Bronchial epithelial cell (primary cell): ENCODE measurements around the gene CERS2. TPM values are rescaled to one million over a fixed set of nuclear protein-coding genes. Genes with fewer than 3 reads are reported as not detected.

Experiments
- DNase-seq: peaks from one replicate; pipeline ENCODE4 v3.0.0-alpha.2; 2010; ENCODE audit warnings: low read depth
- FAIRE-seq: peaks from 2 replicates; lab custom pipeline; 2011; peaks lifted over from hg19 to GRCh38; lab: Jason Lieb, UNC
- H3K27me3 ChIP-seq: 2 replicates; pipeline ENCODE4 v1.5.1; 2011; ENCODE audit warnings: low read length; ENCODE audit not compliant: control insufficient read depth, insufficient read depth
- H3K36me3 ChIP-seq: 2 replicates; pipeline ENCODE4 v1.5.1; 2011; ENCODE audit warnings: low read length; ENCODE audit not compliant: control insufficient read depth, insufficient read depth
- H3K4me3 ChIP-seq: 2 replicates; pipeline ENCODE4 v1.5.1; 2011; ENCODE audit warnings: mild to moderate bottlenecking, low read depth, low read length, control low read depth
- total RNA-seq: library from RNA; depleted of rRNA; stranded (reverse); fragments of >200 nt; gene quantifications from 2 replicates; pipeline ENCODE4 v1.2.1, GENCODE V29; 2014
- TF ChIP-seq, protein P1 (sequence below): IDR thresholded peaks from 2 replicates; pipeline ENCODE4 v1.5.1; 2011; ENCODE audit warnings: mild to moderate bottlenecking, moderate library complexity, low read length, control low read depth, inconsistent platforms; ENCODE audit not compliant: insufficient read depth, severe bottlenecking

The CERS2 gene, protein sequence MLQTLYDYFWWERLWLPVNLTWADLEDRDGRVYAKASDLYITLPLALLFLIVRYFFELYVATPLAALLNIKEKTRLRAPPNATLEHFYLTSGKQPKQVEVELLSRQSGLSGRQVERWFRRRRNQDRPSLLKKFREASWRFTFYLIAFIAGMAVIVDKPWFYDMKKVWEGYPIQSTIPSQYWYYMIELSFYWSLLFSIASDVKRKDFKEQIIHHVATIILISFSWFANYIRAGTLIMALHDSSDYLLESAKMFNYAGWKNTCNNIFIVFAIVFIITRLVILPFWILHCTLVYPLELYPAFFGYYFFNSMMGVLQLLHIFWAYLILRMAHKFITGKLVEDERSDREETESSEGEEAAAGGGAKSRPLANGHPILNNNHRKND
- 55.2 and 82.9 TPM in 2 replicates for total RNA-seq

DNA sequence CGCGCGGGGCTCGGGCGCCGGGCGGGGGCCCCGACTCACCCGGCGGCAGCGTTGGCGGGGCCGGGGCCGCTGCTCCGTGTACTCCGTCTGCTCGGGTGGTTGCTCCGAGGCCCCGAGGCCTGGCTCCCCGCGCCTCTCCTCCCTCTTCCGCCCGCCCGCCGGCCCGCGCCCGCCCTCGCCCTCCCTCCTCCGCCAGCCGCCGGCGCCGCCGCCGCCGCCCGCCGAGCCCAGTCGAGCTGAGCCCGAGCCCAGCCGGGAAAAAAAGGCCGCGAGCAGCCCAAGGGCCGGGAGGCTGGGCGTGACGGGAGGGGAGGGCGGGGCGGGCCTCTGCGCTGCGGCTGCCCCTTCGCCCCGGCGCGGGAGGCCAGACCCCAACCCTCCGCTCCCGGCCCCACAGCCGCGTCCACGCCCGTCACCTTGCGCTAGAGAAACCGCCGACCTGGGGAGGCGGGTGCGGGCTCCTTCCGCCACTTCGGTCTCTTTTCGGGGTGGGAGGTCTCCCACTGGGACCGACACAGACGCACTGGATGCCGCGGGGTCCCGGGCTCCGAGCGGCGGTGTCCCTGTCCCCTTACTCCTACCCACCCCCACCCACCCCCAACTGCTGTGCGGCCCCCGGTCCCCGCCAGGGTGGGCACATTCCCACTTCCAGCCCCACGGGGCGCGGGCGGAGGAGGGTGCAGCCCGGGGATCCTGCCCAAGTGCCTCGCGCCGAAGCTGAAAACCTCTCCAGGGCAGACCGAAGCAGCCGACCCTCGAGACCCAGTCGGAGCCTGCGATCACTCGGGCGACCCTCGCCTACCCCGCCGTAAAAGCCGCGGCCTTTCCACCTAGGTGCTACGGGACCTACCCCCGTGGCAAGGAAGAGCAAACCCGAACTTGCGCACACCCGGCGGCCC lies at the start of gene CERS2:
CERS2 (minus strand) TSS at position 256 of the 899 bp plus-strand sequence. CDS start 5,745 bp downstream, outside the sequence.
- peak; percentile 36 for DNase-seq
- no peaks in the 10 kb centered on the region for H3K27me3 ChIP-seq
- TF ChIP-seq, protein P1, sequence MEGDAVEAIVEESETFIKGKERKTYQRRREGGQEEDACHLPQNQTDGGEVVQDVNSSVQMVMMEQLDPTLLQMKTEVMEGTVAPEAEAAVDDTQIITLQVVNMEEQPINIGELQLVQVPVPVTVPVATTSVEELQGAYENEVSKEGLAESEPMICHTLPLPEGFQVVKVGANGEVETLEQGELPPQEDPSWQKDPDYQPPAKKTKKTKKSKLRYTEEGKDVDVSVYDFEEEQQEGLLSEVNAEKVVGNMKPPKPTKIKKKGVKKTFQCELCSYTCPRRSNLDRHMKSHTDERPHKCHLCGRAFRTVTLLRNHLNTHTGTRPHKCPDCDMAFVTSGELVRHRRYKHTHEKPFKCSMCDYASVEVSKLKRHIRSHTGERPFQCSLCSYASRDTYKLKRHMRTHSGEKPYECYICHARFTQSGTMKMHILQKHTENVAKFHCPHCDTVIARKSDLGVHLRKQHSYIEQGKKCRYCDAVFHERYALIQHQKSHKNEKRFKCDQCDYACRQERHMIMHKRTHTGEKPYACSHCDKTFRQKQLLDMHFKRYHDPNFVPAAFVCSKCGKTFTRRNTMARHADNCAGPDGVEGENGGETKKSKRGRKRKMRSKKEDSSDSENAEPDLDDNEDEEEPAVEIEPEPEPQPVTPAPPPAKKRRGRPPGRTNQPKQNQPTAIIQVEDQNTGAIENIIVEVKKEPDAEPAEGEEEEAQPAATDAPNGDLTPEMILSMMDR = no peak
- no peak for FAIRE-seq
- H3K36me3 ChIP-seq = no peaks in the 10 kb centered on the region
- peak within 1 kb of the TSS; percentile 79 for H3K4me3 ChIP-seq

DNA sequence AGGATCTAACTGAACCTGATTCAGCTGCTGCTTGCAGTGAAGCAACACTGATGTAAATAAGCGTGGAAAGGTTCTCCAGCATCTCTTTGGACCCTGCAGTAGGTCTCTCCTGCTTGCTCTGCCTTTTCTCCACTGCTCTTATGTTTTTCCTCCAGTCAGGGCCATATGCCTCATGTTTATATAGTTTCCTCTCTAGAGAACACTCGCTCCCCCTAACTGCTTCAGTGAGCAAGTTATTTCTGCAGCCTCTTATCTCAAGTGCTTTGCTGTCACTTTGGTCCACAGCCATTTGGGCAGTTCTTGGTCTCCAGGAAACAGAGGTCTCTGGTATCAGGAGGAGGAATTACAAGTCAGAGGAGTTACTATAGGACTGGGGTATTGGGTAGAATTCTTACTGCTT lies 38.9 kb upstream of the CERS2 start:
- Histone ChIP-seq H3K4me3 (no peak overlapping the region), H3K27me3 (no peaks in the 10 kb centered on the region), H3K36me3 (no peaks in the 10 kb centered on the region)
- DNase-seq (no peak), FAIRE-seq (no peak)
- TF ChIP-seq, protein P1 = no peak

DNA sequence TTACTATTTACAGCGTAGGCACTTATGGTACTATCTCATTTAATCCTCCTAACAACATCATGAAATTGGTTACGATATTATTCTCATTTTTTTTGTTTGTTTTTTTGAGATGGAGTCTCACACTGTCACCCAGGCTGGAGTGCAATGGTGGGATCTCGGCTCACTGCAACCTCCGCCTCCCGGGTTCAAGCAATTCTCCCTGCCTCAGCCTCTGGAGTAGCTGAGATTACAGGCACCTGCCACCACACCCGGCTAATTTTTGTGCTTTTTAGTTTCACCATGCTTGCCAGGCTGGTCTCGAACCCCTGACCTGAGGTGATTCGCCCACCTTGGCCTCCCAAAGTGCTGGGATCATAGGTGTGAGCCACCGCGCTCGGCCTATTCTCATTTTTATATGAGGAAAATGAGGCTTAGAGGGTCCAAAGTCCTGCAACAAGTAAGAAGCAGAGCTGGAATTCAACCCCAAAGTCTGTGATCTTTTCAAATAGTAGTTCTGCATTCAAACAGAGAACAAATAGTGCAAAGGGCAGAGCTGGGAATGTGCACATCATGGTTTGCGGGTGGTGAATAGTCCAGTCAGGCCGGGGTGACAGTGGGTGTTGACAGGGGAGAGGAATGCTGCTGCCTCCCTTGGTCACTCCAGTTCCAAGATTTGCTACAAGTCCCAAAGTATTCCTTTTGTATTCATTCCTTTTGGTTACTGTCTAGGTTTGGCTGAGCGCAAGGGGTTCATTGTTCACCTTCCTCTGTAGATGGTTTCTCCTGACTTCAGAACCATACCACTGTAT lies 38.2 kb upstream of the CERS2 start:
- TF ChIP-seq, protein P1 = no peak
- DNase-seq (no peak), FAIRE-seq (no peak)
- Histone ChIP-seq H3K27me3 (no peaks in the 10 kb centered on the region), H3K36me3 (no peaks in the 10 kb centered on the region), H3K4me3 (no peak overlapping the region)

DNA sequence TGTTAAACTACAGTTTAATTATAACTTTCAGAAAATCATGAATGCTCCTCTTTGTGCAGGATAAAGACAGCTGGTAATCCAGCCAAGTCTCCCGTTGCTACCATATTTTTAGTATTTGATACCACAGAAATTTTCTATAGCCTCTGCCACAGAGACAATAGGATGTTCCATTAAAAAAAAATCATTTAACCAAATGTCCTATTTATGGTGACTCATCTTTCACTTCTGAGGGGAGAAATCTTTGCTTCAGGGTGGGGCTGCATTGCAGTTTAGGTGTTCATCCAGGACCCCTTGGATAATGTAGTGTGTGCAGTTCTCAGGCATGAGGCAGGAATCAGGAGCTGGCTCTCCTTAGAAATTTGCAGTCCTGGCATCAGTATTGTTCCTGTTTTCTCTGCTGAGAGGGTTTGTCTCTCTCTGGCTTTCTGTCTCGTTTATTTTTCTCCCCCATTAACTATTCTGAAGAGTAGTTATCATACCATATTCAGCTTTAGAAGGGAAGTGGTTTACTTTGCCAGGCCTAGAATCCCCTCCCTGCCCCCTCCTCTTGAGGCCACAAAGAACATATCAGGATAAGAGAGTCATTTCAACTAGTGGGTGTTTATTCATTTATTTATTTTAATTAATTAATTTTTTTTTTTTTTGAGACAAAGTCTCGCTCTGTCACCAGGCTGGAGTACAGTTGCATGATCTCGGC lies 36.7 kb upstream of the CERS2 start:
- Histone ChIP-seq H3K36me3 (no peaks in the 10 kb centered on the region), H3K27me3 (no peaks in the 10 kb centered on the region), H3K4me3 (no peak overlapping the region)
- TF ChIP-seq, protein P1 = no peak
- DNase-seq (no peak), FAIRE-seq (no peak)

DNA sequence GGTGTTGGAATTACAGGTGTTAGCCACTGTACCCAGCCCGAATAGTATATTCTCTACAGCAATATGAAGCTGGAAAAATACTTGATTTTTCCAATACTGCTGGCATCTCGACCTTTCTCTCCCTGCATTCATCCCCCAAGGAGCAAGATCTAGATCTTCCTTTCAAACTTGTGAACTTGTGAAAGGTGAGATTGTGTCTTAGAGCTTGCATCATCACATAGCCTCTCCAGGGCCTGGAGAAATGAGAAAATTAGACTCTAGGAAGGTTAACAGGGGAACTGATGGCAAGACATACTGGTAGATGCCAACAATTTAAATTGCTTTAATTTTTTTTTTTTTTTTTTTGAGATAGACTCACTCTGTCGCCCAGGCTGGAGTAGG lies 35.7 kb upstream of the CERS2 start:
- no peak overlapping the region for H3K4me3 ChIP-seq
- H3K27me3 ChIP-seq = no peaks in the 10 kb centered on the region
- TF ChIP-seq, protein P1 = no peak
- DNase-seq = no peak
- no peaks in the 10 kb centered on the region for H3K36me3 ChIP-seq
- no peak for FAIRE-seq
